Peyer's patch (tissue), 4 donors: ENCODE measurements around the gene CYFIP1.

Experiments
- POLR2A ChIP-seq, 2 donors: fragments of 450-650 bp; IDR thresholded peaks; one replicate each; pipeline ENCODE4 v1.5.1; 2017; ENCODE audit warnings: antibody characterized with exemption in 2 of 2, mild to moderate bottlenecking in 2 of 2, moderate library complexity in 2 of 2
- TF ChIP-seq, protein P1 (sequence below), 6 experiments: fragments of 450-650 bp in 4 of 6; fragments of 200-600 bp in 2 of 6; sonication (generic) in 1 of 6; IDR thresholded peaks; one replicate each; pipeline ENCODE4 v1.5.1; 2017 to 2019; ENCODE audit warnings: antibody characterized with exemption in 6 of 6, mild to moderate bottlenecking in 3 of 6, moderate library complexity in 1 of 6

- TF ChIP-seq, protein P1, sequence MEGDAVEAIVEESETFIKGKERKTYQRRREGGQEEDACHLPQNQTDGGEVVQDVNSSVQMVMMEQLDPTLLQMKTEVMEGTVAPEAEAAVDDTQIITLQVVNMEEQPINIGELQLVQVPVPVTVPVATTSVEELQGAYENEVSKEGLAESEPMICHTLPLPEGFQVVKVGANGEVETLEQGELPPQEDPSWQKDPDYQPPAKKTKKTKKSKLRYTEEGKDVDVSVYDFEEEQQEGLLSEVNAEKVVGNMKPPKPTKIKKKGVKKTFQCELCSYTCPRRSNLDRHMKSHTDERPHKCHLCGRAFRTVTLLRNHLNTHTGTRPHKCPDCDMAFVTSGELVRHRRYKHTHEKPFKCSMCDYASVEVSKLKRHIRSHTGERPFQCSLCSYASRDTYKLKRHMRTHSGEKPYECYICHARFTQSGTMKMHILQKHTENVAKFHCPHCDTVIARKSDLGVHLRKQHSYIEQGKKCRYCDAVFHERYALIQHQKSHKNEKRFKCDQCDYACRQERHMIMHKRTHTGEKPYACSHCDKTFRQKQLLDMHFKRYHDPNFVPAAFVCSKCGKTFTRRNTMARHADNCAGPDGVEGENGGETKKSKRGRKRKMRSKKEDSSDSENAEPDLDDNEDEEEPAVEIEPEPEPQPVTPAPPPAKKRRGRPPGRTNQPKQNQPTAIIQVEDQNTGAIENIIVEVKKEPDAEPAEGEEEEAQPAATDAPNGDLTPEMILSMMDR (IDR thresholded peaks at IDR 0.05): no peak
- no peak for TF ChIP-seq POLR2A (IDR thresholded peaks at IDR 0.05)
Observed at GRCh38 chr15:22911306-22911705, 68.9 kb downstream of the CYFIP1 start.
